ENCODE data around the gene SCTR. TPM values are rescaled to one million over a fixed set of nuclear protein-coding genes. Genes with fewer than 3 reads are reported as not detected.

Gene SCTR
- total RNA-seq, 1 experiment from 2014 or later = not detected

- no peak for DNase-seq (ENCODE audit: low read depth)
Observed at GRCh38 chr2:119487434-119488244, 36.6 kb downstream of the SCTR start.

- peak; percentile 55 for DNase-seq (ENCODE audit: low read depth)
Observed at GRCh38 chr2:119486886-119487285, 37.4 kb downstream of the SCTR start.

DNA sequence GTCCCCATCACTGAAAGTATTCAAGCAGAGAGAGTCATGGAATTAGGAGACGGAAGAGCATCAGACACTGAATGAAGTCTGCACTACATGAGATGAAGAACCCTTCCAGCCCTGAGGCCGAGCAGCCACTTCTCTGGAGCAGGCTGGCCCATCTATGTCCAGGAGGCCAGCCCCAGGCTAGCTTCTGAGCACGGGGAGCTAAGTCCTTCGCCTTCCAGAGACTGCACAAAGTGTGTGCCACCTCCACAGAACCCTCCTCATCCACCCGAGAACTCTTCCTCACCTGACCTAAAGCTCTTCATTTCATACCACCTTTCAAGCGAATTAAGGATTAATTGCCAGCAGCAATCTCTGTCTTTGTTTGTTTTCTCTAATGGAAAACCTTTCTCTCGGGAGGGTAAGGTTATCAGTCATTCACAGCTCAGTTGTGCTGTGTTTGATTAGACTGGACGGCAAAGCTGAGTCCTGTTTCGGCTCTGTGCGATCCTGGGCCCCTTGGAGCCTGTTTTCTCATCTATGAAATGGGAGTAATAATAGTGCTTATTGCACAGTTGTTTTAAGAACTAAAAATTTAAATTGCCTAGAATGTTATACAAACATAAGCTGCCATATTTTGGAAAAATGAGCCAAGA lies 38.0 kb downstream of the SCTR start:
- no peak for DNase-seq (ENCODE audit: low read depth)

- DNase-seq (ENCODE audit: low read depth) = peak; percentile 17
Observed at GRCh38 chr2:119485336-119486110, 38.8 kb downstream of the SCTR start.

DNA sequence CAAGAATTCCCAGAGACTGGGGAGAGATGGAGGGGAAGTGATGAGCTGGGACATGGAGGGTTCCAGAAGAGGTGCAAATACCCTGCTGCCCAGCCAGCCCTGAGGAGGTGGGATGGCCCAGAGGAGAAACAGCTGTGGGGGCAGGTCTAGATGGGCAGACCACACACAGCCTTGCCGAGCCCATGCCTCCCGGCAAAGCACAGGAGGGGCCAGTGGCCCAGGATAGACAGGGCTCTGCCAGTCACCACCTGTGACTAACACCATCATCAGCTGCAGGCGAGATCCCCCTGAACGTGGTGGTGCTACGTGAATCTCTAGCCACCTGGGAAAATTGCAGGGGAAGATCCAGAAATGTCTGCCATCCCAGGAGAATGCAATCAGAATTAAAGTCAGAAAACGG lies 39.4 kb downstream of the SCTR start:
- peak; percentile 16 for DNase-seq (ENCODE audit: low read depth)

- DNase-seq (ENCODE audit: low read depth) = no peak
Observed at GRCh38 chr2:119483896-119484718, 40.2 kb downstream of the SCTR start.

- no peak for DNase-seq (ENCODE audit: low read depth)
Observed at GRCh38 chr2:119483395-119483753, 40.9 kb downstream of the SCTR start.

- peak; percentile 14 for DNase-seq (ENCODE audit: low read depth)
Observed at GRCh38 chr2:119482481-119483394, 41.5 kb downstream of the SCTR start.

GRCh38 chr2:119481501-119482455 lies 42.5 kb downstream of the SCTR start:
- no peak for DNase-seq (ENCODE audit: low read depth)

GRCh38 chr2:119480718-119481142 lies 43.6 kb downstream of the SCTR start:
- DNase-seq (ENCODE audit: low read depth) = no peak

- no peak for DNase-seq (ENCODE audit: low read depth)
Observed at GRCh38 chr2:119480184-119480583, 44.1 kb downstream of the SCTR start.

DNA sequence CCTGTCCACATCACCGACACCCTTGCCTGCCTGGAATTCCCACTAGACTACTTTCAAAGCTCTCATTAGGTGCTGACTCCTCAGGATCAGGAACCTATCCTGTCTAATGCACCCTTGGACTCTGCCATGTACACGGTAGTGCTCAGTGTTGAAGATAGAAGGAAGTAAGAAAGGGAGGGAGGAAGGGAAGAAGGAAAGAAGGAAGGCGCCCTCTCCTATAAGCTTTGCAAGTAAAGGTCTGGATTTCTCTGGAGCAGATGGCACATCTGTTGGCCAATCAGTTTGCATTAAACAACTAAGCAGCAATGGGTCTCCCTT lies 45.3 kb downstream of the SCTR start:
- DNase-seq (ENCODE audit: low read depth) = no peak

GRCh38 chr2:119478188-119478977 lies 45.9 kb downstream of the SCTR start:
- DNase-seq (ENCODE audit: low read depth) = no peak

DNA sequence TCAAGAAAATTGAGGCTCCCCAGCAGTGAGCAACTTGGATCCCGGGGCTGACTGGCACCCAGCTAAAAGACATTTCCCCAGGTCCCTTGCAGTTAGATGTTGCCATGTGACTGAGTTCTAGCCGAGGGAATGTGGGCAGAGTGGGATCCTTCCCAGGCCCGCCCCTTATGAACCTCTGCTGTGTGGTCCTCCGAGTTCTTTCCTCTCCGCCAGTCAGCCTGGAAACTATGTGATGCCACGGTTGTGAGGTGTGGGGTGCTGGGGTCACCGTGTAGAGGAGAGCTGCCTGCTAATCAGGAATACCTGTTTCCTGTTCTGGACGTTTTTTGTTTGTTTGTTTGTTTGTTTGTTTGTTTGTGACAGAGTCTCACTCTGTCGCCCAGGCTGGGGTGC lies 47.2 kb downstream of the SCTR start:
- no peak for DNase-seq (ENCODE audit: low read depth)

DNA sequence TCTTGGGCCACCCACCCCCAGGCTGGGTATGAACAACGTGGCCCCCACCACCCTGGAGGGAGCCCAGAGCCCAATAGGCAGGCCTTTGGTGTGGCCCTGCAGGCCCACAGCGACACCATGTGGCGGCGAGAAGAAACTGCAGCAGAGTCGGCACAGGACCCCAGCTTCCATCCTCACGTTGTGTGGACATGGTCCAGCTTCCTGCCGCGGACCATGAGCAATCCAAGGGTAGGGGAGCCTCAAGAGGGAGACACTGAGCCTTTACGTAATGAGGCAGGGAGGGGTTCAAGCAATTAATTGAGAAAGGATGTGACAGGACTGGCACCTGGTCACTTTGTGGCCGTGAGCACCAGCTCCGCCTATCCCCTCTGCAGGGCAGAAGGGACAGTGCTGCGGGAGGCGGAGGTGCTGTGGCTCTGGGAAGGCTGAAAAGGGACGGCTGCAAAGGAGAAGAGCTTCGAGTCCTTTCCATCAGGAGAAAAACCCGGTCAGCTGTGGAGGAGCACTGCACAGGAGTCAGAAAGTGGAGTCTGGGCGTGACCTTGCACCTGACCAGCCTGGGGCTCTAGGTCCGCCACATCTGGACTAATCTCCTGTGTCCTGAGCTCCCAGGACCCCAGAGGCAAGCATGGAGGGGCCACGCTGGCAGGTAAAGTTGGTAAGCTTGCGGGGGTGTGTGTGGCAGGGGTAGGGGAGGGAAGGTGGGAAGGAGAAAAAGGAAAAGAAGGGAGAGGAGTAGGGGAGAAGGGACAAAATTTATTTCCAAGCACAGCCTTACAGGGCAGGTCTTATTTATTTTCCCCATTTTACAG lies 47.8 kb downstream of the SCTR start:
- peak; percentile 37 for DNase-seq (ENCODE audit: low read depth)

GRCh38 chr2:119475857-119476244 lies 48.4 kb downstream of the SCTR start:
- DNase-seq (ENCODE audit: low read depth) = no peak

DNA sequence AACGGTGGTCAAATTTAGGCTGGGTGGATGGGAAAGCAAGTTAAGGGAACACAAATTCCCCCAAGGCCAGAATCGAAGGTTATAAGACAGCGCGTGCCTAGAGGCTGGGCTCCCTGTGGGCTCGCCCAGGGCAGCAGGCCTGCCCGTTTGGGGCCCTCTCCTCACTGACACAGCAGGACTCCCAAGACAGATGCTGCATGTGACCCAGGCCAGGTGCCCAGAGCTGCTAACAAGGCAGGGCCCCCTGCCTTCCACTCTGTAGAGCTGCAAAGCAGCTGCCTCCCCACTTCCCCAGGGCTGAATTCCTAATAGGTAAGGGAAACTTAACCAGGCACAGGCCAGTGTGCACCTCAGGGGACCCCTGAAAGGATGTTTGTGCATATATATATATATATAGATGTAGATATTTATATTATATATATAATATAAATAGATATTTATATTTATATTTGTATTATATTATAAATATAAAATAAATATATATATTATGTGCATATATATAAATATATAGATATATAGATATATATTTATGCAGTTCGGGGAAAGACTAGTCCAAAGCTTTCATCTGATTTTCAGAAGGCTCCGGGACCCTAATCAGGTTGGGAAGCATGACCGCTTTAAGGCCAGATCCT lies 48.9 kb downstream of the SCTR start:
- DNase-seq (ENCODE audit: low read depth) = no peak

All from RPMI7951 (cell line).